ENCODE results near the gene LSM5.

DNA sequence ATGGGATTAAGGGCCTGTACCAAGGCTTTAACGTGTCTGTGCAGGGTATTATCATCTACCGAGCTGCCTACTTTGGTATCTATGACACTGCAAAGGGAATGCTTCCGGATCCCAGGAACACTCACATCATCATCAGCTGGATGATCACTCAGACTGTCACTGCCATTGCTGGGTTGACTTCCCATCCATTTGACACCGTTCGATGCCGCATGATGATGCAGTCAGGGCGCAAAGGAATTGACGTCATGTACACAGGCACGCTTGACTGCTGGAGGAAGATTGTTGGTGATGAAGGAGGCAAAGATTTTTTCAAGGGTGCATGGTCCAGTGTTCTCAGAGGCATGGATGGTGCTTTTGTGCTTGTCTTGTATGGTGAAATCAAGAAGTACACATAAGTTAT, 18.2 kb downstream of the LSM5 start:
- TF ChIP-seq YY1 (IDR thresholded peaks at IDR 0.05; ENCODE audit: insufficient read depth, insufficient read length): no peak
- TF ChIP-seq ZNF274 (IDR thresholded peaks at IDR 0.05; ENCODE audit: low read depth, low read length): no peak
- no peak for TF ChIP-seq SUZ12 (IDR thresholded peaks at IDR 0.05; ENCODE audit: extremely low read depth, insufficient read depth, insufficient read length)
